Left ventricle myocardium superior (tissue), 1 donor: ENCODE data around the gene NPPC. TPM values are rescaled to one million over a fixed set of nuclear protein-coding genes. Genes with fewer than 3 reads are reported as not detected.
"Not testable (repeated sequence)": the region's sequence is repeated elsewhere in the genome, so short reads cannot be mapped to it uniquely, and the experiment has no call there.

Source experiments
- ATAC-seq: fragments of 200-7000 bp; cut with Tn5 transposase; one replicate; pipeline ENCODE4 v1.9.1; 2020; ENCODE audit warnings: mild to moderate bottlenecking, moderate library complexity
- DNase-seq: peaks from one replicate; pipeline ENCODE4 v3.0.0-alpha.2; 2020
- intact Hi-C: fragments of 100-400 bp; cut with micrococcal nuclease; formaldehyde crosslinking; loops from one replicate; pipeline ENCODE4 v1.11.0; 2022
- total RNA-seq: library from RNA; stranded (reverse); fragmentation: NEBNext Ultra II Directional; extraction: Animal tissue kit (Norgen Biotek cat#: 25700); gene quantifications from one replicate; pipeline ENCODE4 v1.2.1, GENCODE V29; 2021
- donor health status: DM: no; HTN: yes; CAD: no; lungs with severe emphysema.

NPPC gene
- total RNA-seq, 1 donor from 2014 or later: 7.2 TPM

DNA sequence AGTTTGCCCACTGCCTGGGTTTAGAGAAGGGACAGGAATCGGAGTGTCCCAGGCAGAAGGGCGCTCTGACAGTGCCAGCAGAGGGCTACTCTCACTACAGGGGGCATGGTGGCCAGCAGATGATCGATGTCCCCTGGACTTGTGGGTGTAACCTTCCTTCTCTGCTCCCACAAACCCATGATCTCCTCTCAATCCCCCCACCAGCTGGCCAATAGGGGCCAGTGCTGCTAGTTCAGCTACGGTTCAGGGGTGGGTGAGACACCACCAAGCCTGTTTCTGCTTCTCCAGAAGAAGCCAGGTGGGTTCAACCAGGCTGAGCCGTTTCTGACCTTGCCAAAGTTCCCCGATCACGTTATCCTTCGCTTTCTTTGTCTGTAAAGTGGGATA lies 1.3 kb downstream of the NPPC start:
- no peak for DNase-seq
- ATAC-seq: no peak
- intact Hi-C loops: loop anchor here (10.0 kb wide), 2 partner anchors 220 to 400 kb away; no protein-coding TSS in a partner anchor

DNA sequence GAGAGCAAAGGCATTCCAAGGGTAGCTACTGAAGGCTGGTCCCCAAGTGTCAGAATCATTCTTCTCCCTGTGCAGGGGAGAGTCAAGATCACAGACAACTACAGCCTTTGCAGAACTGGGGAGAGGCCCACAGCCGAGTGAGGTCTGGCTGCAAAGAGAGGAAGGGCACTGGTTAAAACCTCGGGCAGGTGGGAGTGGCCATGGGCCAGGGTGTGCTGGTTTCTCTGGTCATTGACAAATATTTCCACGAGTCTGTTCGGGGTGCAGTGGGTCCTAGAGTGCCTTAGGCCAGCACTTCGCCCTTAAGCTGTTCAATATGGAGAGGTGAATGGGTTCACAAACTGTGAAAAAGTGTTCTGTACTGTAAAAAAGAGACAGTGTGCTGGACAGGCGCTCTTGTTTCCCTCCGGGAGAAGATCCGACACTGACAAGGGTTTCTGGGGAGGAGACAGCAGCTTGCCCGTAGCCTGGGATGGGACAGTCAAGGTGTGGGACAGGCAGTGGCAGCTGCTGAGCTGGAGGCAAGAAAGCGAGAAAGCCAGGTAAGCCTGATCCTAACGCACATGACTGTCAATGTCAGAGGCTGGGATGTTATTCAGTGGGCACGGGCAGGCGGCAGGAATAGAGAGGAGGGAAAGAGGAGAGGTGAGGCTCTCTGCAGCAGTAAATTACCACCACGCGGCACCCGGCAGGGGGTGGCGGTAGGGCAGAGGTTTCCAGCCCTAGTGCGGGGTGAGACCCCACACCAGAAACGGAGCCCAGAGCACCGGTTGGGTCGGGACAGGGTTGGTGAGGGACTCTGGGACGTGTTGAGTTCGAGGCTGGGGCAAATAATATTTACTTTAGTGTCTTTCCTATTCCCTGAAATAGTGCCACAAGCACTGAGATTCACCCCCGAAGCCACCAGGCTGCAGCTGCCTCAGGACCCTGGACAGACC lies 2.0 kb downstream of the NPPC start:
- ATAC-seq (no peak), DNase-seq (no peak)
- intact Hi-C loops: loop anchor here (10.0 kb wide), 2 partner anchors 221 to 401 kb away; no protein-coding TSS in a partner anchor

DNA sequence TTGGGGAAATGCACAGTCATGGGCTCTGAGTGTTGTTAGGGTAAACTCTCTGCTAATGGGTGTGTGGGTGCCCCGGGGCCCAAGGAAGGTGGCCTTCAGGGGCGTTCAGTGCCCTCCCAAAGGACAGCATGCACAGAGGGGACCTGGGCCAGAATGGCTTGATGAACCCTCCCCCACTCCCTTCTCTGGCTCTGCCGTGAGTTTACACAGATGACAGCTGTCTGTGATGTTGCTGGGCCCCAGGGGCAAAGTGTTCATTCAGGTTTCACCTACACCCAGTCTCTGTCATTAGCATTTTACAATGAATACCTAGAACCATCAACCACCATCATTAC lies 3.2 kb downstream of the NPPC start:
- intact Hi-C loops: loop anchor here (10.0 kb wide), 2 partner anchors 222 to 402 kb away; no protein-coding TSS in a partner anchor
- no peak for DNase-seq
- no peak for ATAC-seq

DNA sequence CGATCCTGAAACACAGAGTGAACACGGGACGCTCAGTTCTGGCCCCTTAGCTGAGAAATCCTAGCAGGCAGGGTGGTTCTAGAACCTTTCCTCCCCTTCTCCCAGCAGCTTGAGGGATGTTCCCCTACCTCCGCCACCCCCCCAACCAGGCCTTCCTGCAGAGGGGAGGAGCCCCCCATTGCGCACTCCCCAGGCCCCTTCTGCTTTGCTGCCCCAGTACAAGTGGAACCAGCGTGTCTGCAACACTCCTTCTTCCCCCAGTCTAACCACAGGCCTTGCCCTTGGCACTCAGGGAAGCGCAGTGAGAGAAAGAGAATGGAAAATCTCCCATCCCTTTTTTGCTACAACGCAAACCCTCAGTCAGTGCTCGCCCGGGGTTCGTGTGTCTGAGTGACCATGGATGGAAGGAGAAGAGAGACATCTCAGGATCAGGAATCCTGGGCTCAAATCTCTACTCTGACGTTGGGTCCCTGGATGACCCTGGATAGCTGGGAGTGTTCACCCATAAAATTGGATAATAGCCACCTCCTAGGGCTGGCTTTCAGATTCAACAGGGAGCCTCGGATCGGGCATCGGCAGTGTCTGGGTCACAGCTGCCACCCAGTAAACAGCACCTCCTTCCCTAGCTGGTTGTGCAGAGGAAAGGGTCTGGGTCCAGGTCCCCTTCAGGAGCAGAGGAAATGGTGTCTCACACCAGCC lies 3.7 kb downstream of the NPPC start:
- no peak for ATAC-seq
- intact Hi-C loops: loop anchor here (10.0 kb wide), 2 partner anchors 222 to 402 kb away; no protein-coding TSS in a partner anchor
- DNase-seq: no peak

DNA sequence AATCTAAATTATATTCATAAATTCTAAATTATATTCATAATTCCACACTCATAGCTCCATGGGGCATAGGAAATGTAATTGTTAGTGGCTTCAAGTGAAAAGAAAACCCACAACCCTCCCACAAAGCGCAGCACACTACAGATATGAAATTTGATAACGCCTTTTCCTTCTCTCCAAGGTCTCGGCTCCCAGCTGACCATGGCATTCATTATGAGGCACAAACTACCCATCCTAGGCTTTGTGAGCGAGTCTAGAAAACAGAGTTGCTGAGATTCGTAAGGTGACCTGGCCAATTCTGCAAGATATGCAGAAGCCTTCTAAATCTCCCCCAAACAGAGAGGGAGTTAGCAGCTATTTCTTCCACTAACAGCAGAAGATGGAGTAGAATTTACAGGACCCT lies 5.4 kb downstream of the NPPC start:
- intact Hi-C loops: loop anchor here (10.0 kb wide), 2 partner anchors 224 to 404 kb away; no protein-coding TSS in a partner anchor
- DNase-seq: no peak

DNA sequence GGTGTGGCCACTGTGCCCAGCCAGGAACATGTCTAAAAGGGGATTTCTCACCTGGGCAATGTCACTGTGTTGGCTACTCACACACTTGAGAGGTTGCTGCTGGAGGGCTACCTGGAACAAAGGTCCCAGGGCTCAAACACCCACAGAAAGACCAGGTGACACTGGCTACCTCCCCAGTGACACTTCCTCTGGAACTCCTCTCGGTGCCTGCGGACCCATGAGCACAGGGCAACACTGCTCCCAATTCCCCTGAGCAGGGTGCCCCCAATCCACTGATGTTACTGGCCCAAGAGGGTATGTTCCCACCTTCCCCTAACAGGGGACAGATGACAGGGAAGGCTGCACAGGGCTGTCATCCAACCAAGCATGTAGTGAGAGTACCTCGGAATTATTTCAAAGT lies 5.8 kb downstream of the NPPC start:
- ATAC-seq (no peak), DNase-seq (no peak)
- intact Hi-C loops: loop anchor here (10.0 kb wide), 2 partner anchors 224 to 404 kb away; no protein-coding TSS in a partner anchor

More for the DNA sequence above, 5.4 kb downstream of the NPPC start:
- ATAC-seq: no peak

DNA sequence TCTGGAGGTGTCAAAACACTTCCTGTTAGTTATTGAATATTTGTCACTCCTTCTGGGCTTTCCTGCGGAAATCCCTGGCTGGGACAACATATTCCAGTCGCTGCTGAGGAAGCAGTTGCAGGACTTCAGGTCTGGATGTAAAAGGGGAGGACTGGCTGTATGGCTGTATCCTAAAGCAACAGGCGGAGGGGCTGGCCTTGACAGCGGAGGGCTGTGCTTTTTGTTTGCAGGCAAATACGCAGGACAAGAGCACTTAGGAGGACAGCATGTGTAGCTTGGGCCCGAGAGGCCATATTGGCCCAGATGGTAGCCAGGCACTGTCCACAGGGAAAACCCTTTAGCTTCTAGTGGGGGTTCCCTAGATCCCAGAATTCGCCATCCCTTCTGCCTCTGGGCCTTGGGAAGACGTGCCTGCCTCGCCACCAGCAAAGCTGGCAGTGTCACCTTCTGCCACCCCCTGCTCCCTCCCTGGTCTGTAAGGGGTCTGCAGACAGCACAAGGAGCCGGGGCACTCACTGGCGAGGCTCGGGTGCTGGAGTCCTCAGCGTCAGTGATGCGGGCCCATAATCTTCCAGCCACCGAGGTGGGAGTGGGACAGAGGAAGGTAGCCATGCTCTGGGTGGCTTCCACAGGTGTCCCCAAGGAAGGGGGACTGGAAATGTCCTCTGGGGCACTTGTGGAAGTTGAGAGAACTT lies 6.7 kb downstream of the NPPC start:
- intact Hi-C loops: loop anchor here (10.0 kb wide), 2 partner anchors 225 to 405 kb away; no protein-coding TSS in a partner anchor
- no peak for DNase-seq
- no peak for ATAC-seq

DNA sequence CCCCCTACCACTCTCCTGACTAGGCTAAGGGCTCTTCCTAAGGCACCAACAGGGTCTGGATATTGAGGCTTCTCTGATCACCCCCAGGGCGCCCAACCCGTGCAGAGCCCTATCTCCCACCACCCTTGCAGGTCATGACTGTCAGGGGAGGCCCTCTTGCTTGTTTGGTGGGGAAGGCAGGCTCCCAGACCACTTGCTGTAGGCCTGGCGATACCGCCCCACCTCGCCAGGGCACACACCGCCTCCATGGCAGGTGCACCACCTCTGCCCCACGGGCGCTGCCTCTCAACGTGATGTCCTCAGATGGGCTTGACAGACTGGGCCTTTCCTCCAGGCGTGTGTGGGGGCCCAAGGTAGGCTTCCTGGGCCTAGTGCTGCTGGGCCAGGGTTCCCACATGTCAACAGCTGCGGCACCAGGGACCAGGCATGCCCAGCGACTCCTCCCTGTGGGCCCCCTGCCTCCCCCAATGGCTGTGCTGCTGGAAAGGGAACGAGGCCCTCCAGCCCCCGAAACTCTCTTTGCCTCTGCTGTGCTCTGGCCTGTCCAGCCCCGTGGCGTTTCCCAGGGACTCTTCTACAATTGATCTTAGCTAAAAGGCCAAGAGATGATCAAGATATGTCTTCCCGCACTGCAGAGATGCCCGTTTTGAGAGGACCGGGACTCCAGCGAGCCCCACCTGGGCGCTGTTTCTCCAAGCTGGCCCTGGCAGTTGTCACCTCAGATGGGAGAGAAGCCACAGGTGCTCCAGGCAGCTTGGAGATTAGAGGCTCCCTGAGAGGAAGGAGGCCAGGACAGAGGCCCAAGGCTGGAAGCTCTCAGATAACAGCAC lies 7.5 kb downstream of the NPPC start:
- DNase-seq: no peak
- intact Hi-C loops: no loop called here
- ATAC-seq: no peak

DNA sequence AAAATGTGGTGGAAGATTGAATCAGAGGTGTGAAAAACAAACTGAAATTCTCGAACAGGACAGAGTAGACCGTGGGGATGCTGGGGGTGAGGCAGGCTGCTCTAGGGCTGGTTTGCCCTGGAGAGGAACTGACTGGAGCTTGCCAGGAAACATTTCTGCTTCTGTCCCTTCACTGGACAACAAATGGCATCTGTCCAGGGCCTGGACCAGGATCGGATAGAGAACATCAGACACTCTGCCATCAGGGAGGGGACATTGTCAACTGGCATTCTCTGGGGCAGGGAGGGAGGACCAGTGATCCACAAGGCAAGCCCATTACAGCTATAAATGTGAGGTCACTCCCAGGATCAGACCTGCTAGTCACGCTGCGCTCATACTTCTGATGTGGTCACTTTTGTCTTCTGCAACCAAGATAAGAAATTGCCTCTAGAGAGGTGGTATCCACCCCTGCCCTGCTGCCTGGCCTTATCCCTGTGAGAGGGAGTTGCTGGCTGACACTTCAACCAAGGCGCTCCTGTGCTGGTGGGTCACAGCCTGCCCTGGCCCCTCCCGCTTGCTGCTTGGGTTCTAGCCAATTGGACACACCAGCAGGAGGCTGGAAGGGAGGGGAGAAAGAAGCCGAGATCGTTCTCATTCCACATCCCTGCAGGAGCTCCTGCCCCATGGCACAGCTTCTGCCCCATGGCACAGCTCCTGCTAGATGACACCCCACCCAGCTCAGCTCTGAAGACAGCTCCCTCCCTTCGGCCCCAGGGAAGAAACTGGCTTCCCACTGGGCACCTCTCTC lies 8.7 kb downstream of the NPPC start:
- DNase-seq (peak; percentile 55), ATAC-seq (peak; percentile 78)
- intact Hi-C loops: no loop called here

DNA sequence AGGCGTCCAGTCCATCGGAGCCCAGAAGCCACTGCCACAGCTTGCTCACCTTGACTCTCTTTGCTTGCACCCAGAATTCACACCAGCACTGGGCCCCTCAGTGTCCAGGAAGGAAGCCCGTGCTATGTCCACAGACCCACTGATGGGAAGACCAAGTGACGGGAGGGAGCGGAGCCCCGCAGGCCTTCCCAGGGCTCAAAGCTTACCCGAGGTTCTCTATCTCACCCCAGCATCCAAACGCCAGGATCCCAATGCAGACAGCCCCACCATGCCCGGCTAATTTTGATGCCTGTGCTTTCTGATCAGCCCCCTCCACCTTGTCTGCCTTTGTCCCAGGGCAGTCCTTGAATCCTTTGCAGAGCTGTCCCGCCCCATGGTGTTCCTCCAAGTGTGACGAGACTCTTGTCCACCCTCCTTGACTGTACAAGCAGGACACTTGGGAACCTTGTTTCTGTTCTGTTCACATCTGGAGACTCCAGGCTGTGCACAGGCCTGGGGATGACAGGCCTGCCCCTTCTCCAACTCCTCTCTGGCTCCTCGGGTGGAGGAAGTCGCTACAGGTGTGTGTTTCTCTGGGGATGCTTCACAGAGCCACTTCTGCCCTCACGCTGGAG lies 12.0 kb downstream of the NPPC start:
- no peak for DNase-seq
- intact Hi-C loops: no loop called here
- no peak for ATAC-seq

DNA sequence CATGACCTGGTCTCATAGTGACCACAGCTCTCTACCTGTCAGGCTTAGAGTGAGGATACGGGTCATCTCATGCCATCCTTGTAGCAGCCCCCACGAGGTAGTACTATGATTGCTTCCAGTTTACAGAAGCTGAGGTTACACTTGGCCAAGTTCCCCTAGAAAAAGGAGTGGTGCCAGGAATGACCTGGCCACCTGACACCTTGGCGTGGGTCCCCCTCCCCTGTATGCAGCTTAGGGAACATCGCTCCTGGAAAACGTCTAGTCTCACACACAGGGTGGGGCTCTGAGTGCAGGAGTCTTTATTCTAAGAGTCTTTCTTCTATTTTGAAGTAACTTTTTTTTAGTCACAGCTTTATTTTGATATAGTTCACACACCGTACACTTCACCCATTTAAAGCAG lies 14.8 kb downstream of the NPPC start:
- ATAC-seq (no peak), DNase-seq (no peak)
- intact Hi-C loops: no loop called here

DNA sequence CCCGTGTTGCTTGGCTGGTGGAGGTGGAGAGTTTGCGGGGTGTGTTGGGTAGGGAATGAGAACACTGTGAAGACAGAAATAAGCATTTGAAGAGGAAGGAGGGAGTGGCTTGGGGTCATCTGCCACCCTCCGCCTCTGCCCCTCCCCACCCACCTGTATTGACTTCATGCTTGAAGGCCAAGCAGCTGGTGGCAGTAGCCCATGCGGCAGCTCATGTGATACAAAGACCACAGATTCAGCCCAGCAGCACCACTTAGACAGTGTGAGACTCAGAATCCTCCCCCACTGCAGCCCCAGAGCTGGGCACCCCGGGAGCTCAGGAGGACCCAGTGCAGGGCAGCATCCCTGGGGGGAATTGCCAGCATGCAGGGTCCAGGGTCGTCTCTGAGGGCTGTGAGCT lies 15.4 kb downstream of the NPPC start:
- DNase-seq: no peak
- no peak for ATAC-seq
- intact Hi-C loops: no loop called here

DNA sequence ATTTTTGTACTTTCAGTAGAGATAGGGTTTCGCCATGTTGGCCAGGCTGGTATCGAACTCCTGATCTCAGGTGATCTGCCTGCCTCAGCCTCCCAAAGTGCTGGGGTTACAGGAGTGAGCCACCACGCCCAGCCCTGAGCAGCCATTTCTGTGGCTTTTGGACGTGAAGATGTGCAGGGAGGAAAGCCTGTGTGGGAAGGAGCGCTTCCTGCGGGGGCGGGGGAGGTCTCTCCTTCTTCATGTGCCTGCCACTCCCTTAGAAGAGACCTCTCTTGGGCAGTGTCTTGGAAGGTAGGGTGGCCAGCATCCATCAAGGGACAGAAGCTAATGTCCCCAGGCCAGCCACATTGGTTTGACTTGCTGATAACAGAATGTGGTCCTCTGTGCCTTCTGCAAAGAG lies 16.0 kb downstream of the NPPC start:
- ATAC-seq, DNase-seq, intact Hi-C loops: not testable (repeated sequence)

DNA sequence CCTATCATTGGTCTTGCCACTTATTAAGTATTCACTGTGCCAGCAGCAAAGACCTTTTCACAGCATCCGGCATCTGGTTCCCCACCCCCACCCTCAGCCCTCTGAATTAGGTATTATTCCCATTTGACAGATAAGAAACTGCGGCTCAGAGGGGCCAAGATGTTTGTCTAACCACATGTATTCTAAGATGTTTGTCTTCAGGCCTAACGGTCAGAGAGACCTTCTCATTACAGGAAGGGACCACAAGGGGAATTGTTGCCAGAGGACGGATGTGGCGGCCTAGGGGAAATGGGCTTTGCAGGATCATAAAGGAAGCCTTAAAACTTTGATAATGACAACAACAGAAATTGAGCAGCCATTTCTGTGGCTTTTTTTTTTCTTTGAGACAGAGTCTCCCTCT lies 16.6 kb downstream of the NPPC start:
- intact Hi-C loops: loop anchor here (10.0 kb wide), 1 partner anchor 535 kb away; no protein-coding TSS in a partner anchor
- ATAC-seq (no peak), DNase-seq (no peak)

DNA sequence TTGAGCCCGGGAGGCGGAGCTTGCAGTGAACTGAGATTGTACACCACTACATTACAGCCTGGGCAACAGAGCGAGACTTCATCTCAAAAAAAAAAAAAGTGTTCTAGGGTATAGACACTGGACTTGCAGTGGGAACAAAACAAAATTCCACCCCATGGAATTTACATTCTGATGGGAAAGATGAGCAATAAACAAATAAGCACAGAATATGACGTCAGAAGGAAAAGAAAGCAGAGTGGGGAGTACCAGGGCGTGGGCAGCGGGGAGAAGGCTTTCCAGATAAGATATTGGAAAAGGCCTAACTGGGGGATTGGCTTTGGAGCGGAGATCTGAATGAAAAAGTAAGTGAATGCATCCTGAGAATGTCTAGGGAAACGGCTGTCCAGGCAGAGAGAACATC lies 17.6 kb downstream of the NPPC start:
- ATAC-seq (no peak), DNase-seq (no peak)
- intact Hi-C loops: loop anchor here (10.0 kb wide), 1 partner anchor 536 kb away; no protein-coding TSS in a partner anchor

DNA sequence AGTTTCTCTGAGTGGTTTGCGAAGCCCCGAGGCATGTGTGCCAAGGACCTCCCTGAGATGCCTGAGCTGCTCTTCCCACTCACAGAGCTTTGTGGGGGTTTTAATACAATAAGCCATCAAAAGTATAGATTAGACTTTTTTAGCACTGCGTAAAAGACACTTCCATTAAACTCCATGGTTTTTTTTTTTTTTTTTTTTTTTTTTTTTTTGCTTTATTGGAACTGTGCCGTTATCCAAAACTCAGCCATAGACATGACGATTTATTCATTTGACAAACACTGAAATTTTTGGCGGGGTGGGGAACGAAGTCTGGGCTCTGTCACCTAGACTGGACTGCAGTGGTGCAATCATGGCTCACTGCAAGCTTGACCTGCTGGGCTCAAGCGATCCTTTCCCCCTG lies 18.4 kb downstream of the NPPC start:
- ATAC-seq: no peak
- intact Hi-C loops: loop anchor here (10.0 kb wide), 1 partner anchor 537 kb away; no protein-coding TSS in a partner anchor

DNA sequence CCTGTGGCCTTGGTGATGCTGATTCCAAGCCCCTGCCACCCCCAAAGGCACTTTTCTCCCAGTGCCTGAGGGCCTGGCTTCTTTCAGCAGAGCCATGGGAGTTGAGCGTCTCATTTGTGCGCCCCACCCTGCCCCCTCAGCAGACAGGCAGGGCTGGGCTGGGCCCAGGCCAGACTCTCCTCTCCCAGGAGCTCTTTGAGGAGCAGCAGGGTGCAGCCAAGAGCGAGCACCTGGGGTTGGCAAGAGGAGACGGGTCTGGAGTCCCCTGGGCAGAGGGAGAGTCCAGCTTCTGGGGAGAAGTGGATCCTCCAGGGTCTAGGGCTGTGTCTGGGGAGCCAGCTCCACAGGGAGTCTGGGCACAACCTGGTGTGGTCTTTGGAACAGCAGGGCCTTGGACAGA lies 21.2 kb downstream of the NPPC start:
- intact Hi-C loops: loop anchor here (10.0 kb wide), 1 partner anchor 540 kb away; no protein-coding TSS in a partner anchor
- DNase-seq: no peak

More for the DNA sequence above, 18.4 kb downstream of the NPPC start:
- DNase-seq: no peak

More for the DNA sequence above, 21.2 kb downstream of the NPPC start:
- no peak for ATAC-seq
